GM23338 (cell line): Measurements from ENCODE around the gene MPIG6B. TPM values are rescaled to one million over a fixed set of nuclear protein-coding genes. Genes with fewer than 3 reads are reported as not detected.

Experiments
- ATAC-seq: fragments of 200-7000 bp; cut with Tn5 transposase; 3 replicates; pipeline ENCODE4 v1.9.1; 2020
- DNase-seq: peaks from one replicate; pipeline ENCODE4 v3.0.0-alpha.2; 2015; ENCODE audit warnings: low spot score
- H2AFZ ChIP-seq: fragments of 200-600 bp; sonication (generic); 2 replicates; pipeline ENCODE4 v1.8.0; 2016; ENCODE audit warnings: antibody characterized with exemption, mild to moderate bottlenecking, moderate library complexity
- H3F3A ChIP-seq: fragments of 200-600 bp; sonication (generic); replicated peaks from 2 replicates; pipeline ENCODE4 v1.8.0; 2017; ENCODE audit warnings: antibody characterized with exemption, mixed run types, low read depth
- H3K27ac ChIP-seq: fragments of 200-600 bp; sonication (generic); 2 replicates; pipeline ENCODE4 v1.6.1; 2016; ENCODE audit warnings: low read depth
- H3K27me3 ChIP-seq: fragments of 200-600 bp; sonication (generic); 2 replicates; pipeline ENCODE4 v1.8.0; 2016; ENCODE audit warnings: mild to moderate bottlenecking, mixed run types, moderate library complexity; ENCODE audit not compliant: insufficient read depth
- H3K36me3 ChIP-seq: fragments of 200-600 bp; sonication (generic); 2 replicates; pipeline ENCODE4 v1.8.0; 2016; ENCODE audit warnings: mild to moderate bottlenecking; ENCODE audit not compliant: insufficient read depth
- H3K4me1 ChIP-seq: fragments of 200-600 bp; sonication (generic); 2 replicates; pipeline ENCODE4 v1.8.0; 2016; ENCODE audit warnings: mild to moderate bottlenecking, moderate library complexity; ENCODE audit not compliant: insufficient read depth
- H3K4me2 ChIP-seq: fragments of 200-600 bp; sonication (generic); 2 replicates; pipeline ENCODE4 v1.7.1; 2017; ENCODE audit warnings: mixed run types
- H3K4me3 ChIP-seq: fragments of 200-600 bp; sonication (generic); 2 replicates; pipeline ENCODE4 v1.6.1; 2016; ENCODE audit warnings: mixed run types
- H3K79me2 ChIP-seq: fragments of 200-600 bp; sonication (generic); replicated peaks from 2 replicates; pipeline ENCODE4 v1.8.0; 2017; ENCODE audit warnings: mild to moderate bottlenecking; ENCODE audit not compliant: insufficient read depth
- H3K9me2 ChIP-seq: fragments of 200-600 bp; sonication (generic); 2 replicates; pipeline ENCODE4 v1.8.0; 2017; ENCODE audit not compliant: insufficient read depth
- H4K20me1 ChIP-seq: fragments of 200-600 bp; sonication (generic); replicated peaks from 2 replicates; pipeline ENCODE4 v1.8.0; 2017; ENCODE audit warnings: mild to moderate bottlenecking; ENCODE audit not compliant: insufficient read depth
- H3K27ac Mint-ChIP-seq: 2 replicates; pipeline ENCODE4 v1.8.0; 2020; ENCODE audit warnings: inconsistent platforms, mild to moderate bottlenecking, moderate library complexity, mixed read lengths
- H3K27me3 Mint-ChIP-seq: 3 replicates; pipeline ENCODE4 v1.8.0; 2022; ENCODE audit warnings: low read depth, mild to moderate bottlenecking, moderate library complexity, mixed read lengths, inconsistent platforms; ENCODE audit not compliant: insufficient read depth, poor library complexity
- H3K36me3 Mint-ChIP-seq: 3 replicates; pipeline ENCODE4 v1.8.0; 2021; ENCODE audit warnings: low read depth, mild to moderate bottlenecking, inconsistent platforms, moderate library complexity, mixed read lengths
- H3K4me1 Mint-ChIP-seq: 3 replicates; pipeline ENCODE4 v1.8.0; 2020; ENCODE audit warnings: mild to moderate bottlenecking, inconsistent platforms, mixed read lengths
- H3K4me3 Mint-ChIP-seq: 3 replicates; pipeline ENCODE4 v1.8.0; 2021; ENCODE audit warnings: moderate library complexity, mild to moderate bottlenecking, inconsistent platforms, mixed read lengths
- H3K9me3 Mint-ChIP-seq: 3 replicates; pipeline ENCODE4 v1.8.0; 2020; ENCODE audit warnings: moderate library complexity, mild to moderate bottlenecking, inconsistent platforms, mixed read lengths
- JUNB ChIP-seq: IDR thresholded peaks from one replicate; pipeline ENCODE4 v1.6.1; 2016; ENCODE audit warnings: antibody characterized with exemption; ENCODE audit not compliant: unreplicated experiment
- NANOG ChIP-seq: IDR thresholded peaks from 2 replicates; pipeline ENCODE4 v1.6.1; 2016; ENCODE audit warnings: antibody characterized with exemption, borderline replicate concordance
- POLR2AphosphoS5 ChIP-seq: IDR thresholded peaks from 2 replicates; pipeline ENCODE4 v1.6.1; 2016; ENCODE audit warnings: antibody characterized with exemption, low read depth
- REST ChIP-seq: IDR thresholded peaks from one replicate; pipeline ENCODE4 v1.6.1; 2018; ENCODE audit warnings: antibody characterized with exemption; ENCODE audit not compliant: unreplicated experiment
- STAT1 ChIP-seq: IDR thresholded peaks from one replicate; pipeline ENCODE4 v1.6.1; 2016; ENCODE audit warnings: antibody characterized with exemption; ENCODE audit not compliant: unreplicated experiment
- ZNF114 ChIP-seq: fragments of 250-450 bp; sonication (Bioruptor Pico); IDR thresholded peaks from 2 replicates; pipeline ENCODE4 v1.5.0; 2020; ENCODE audit warnings: mild to moderate bottlenecking, moderate library complexity
- polyA plus RNA-seq: library from polyadenylated mRNA; unstranded; fragments of >200 nt; fragmentation: Nextera tagmentation; extraction: Ambion mirVana; gene quantifications from 2 replicates; pipeline ENCODE4 v1.2.1, GENCODE V29; 2016
- total RNA-seq: library from RNA; depleted of rRNA; stranded (reverse); fragments of >200 nt; shearing (Covaris generic); gene quantifications from 2 replicates; pipeline ENCODE4 v1.2.3, GENCODE V29; 2014
- TF ChIP-seq, protein P1 (sequence below), 2 experiments: fragments of 200-600 bp in 1 of 2; sonication (generic) in 1 of 2; conservative IDR thresholded peaks; 2 replicates each; pipeline versions ENCODE4 v1.5.1 to v1.6.1; 2016 to 2017; ENCODE audit warnings: antibody characterized with exemption in 2 of 2, low read depth in 2 of 2, mild to moderate bottlenecking in 2 of 2, moderate library complexity in 1 of 2

MPIG6B gene
- total and polyA plus RNA-seq, 2 experiments from 2014 or later = 0.13 TPM; not detected in 1

DNA sequence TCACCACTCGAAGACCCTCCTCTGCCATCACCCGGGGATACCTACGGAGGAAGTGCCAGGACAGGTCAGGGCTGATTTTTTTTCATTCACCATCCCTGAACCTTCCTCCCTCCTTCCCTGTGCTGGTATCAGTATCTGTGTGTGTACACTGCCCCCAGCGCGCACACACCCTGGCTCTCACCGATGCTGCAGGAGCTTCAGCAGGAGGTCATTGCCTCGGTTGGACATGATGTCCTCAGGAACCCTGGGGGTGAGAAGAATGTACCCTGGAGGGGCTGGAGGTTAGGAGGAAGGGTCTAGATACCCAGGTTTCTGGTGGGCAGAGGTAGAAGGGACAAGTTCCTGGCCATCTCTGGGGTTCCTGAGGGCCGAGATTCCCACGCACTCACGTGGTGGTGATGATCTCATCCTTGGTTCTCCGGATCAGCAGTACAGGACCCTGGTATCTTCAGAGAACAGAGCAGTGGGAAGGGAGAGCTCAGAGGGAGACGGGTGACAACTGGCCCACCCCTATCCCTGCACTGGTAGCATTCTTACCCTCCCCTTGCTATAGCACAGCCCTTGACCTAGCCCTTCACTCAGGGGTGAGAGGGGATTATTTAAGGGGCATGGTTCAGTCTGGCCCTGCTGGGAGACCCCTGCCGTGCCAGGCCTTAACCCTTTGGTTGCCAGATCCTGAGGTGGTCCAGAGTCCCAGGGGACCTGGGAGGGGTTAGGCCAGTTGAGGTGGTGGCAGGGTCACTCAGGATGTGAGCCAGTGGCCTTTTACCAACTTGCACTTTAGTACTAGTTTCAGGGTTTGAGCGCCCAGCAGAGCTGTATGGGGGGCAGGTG, 35.1 kb upstream of the MPIG6B start:
- no peak overlapping the region for H3K4me3 Mint-ChIP-seq
- DNase-seq (no peak), ATAC-seq (peak; percentile 15; the same call in 1 of the 3 replicates)
- no peak overlapping the region for H3K4me2 ChIP-seq
- TF ChIP-seq POLR2AphosphoS5 (no peak), STAT1 (no peak)
- no peaks in the 10 kb centered on the region for H4K20me1 ChIP-seq
- H3K36me3 ChIP-seq = no peaks in the 10 kb centered on the region
- no peaks in the 10 kb centered on the region for H3K9me2 ChIP-seq
- H3K4me1 ChIP-seq = peaks cover 3% of the 10 kb centered on the region
- no peaks in the 10 kb centered on the region for H3K27me3 ChIP-seq
- H3K79me2 ChIP-seq = no peaks in the 10 kb centered on the region
- H3K27ac Mint-ChIP-seq = no peak overlapping the region
- no peaks in the 10 kb centered on the region for H3F3A ChIP-seq
- peaks cover 4% of the 10 kb centered on the region for H3K4me1 Mint-ChIP-seq
- no peaks in the 10 kb centered on the region for H3K9me3 Mint-ChIP-seq
- no peak overlapping the region for H3K27ac ChIP-seq
- H3K27me3 Mint-ChIP-seq = peaks cover 11% of the 10 kb centered on the region
- H2AFZ ChIP-seq = no peak overlapping the region
- peaks cover 17% of the 10 kb centered on the region for H3K36me3 Mint-ChIP-seq
- H3K4me3 ChIP-seq = no peak overlapping the region

DNA sequence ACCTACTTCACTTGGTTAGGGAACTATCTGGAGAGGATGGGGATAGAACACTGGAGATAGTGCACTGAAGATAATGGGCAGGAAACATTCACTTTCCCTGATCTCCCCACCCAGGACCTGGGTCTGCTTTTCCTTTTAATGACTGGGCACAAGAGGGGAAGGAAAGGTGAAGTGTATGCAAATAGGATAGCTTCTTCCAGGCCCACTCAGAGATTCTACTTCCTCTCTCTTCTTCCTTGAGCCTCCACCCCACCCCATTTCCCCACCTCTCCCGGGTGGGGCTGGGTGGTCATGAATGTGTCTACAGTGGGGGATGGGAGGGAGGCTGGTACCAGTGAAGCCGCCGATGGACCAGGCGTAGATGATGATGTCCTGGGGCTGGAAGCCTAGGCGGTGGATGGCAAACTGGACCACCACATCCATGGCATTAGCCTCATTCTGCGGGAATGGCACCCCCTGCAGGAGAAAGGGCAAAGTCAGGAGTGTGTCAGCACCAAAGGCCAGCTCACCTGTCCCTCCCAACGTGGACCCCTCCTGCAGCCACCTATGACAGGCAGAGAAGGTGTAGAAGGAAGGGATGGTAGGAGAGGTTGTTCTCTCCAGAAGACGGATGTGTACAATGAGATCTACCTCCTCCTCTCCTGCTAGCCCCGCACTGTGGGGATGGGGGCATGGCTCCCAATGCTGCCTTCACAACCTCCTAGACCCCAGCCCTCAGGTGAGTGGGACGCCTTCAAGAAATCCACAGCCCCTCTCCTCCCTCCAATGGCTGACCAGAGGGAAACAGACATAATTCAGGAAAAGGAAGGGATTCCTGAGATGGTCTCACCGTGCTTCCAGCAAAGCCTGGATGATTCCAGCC, 33.7 kb upstream of the MPIG6B start:
- no peak overlapping the region for H2AFZ ChIP-seq
- no peak overlapping the region for H3K4me3 ChIP-seq
- no peaks in the 10 kb centered on the region for H3K27me3 ChIP-seq
- Mint-ChIP-seq H3K4me1 (no peaks in the 10 kb centered on the region; the same call in 2 of the 3 replicates), H3K36me3 (peaks cover 19% of the 10 kb centered on the region), H3K27me3 (peaks cover 6% of the 10 kb centered on the region), H3K9me3 (no peaks in the 10 kb centered on the region), H3K4me3 (no peak overlapping the region), H3K27ac (no peak overlapping the region)
- no peaks in the 10 kb centered on the region for H3F3A ChIP-seq
- no peak overlapping the region for H3K27ac ChIP-seq
- no peaks in the 10 kb centered on the region for H3K36me3 ChIP-seq
- no peaks in the 10 kb centered on the region for H3K79me2 ChIP-seq
- H3K4me2 ChIP-seq = no peak overlapping the region
- H4K20me1 ChIP-seq = no peaks in the 10 kb centered on the region
- H3K4me1 ChIP-seq = no peaks in the 10 kb centered on the region
- H3K9me2 ChIP-seq = no peaks in the 10 kb centered on the region
- peak; percentile 72 for DNase-seq
- peak; percentile 89 for ATAC-seq
- TF ChIP-seq REST (no peak), POLR2AphosphoS5 (no peak), ZNF114 (no peak), STAT1 (no peak), NANOG (no peak), JUNB (no peak)
- TF ChIP-seq, protein P1, sequence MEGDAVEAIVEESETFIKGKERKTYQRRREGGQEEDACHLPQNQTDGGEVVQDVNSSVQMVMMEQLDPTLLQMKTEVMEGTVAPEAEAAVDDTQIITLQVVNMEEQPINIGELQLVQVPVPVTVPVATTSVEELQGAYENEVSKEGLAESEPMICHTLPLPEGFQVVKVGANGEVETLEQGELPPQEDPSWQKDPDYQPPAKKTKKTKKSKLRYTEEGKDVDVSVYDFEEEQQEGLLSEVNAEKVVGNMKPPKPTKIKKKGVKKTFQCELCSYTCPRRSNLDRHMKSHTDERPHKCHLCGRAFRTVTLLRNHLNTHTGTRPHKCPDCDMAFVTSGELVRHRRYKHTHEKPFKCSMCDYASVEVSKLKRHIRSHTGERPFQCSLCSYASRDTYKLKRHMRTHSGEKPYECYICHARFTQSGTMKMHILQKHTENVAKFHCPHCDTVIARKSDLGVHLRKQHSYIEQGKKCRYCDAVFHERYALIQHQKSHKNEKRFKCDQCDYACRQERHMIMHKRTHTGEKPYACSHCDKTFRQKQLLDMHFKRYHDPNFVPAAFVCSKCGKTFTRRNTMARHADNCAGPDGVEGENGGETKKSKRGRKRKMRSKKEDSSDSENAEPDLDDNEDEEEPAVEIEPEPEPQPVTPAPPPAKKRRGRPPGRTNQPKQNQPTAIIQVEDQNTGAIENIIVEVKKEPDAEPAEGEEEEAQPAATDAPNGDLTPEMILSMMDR (conservative IDR thresholded peaks at IDR 0.05; ENCODE audit: low read depth in 2 of 2) = peak; percentile 69 to 80
